CD14-positive monocyte (primary cell): ENCODE data around the gene TOR1B. TPM values are rescaled to one million over a fixed set of nuclear protein-coding genes. Genes with fewer than 3 reads are reported as not detected.

Experiments used
- DNase-seq, 3 donors: peaks; one replicate each; pipeline ENCODE4 v3.0.0-alpha.2; 2011 to 2022
- H2AFZ ChIP-seq: 2 replicates; pipeline ENCODE4 v1.6.0; 2012; ENCODE audit warnings: mild to moderate bottlenecking, low read depth, low read length, inconsistent platforms; ENCODE audit not compliant: insufficient read depth, poor library complexity, severe bottlenecking
- H3K27ac ChIP-seq, 2 donors: 1 replicate in 1 of 2; 2 replicates in 1 of 2; pipeline ENCODE4 v1.5.1; 2012 to 2013; ENCODE audit warnings: low read length in 2 of 2, control low read depth in 1 of 2, inconsistent platforms in 1 of 2, low read depth in 1 of 2, mild to moderate bottlenecking in 1 of 2
- H3K27me3 ChIP-seq, 2 donors: one replicate each; pipeline versions ENCODE4 v1.6.0 to v1.6.1; 2011 to 2013; ENCODE audit warnings: low read length in 2 of 2; ENCODE audit not compliant: control insufficient read depth in 2 of 2, insufficient read depth in 2 of 2
- H3K36me3 ChIP-seq, 2 donors: replicated peaks in 1 of 2; 1 replicate in 1 of 2; 2 replicates in 1 of 2; pipeline versions ENCODE4 v1.5.1 to v1.6.1; 2012 to 2013; ENCODE audit warnings: low read length in 2 of 2, control low read depth in 1 of 2, inconsistent platforms in 1 of 2, mild to moderate bottlenecking in 1 of 2; ENCODE audit not compliant: insufficient read depth in 2 of 2, control insufficient read depth in 1 of 2
- H3K4me1 ChIP-seq, 2 donors: 1 replicate in 1 of 2; 2 replicates in 1 of 2; pipeline versions ENCODE4 v1.5.1 to v1.6.1; 2012 to 2013; ENCODE audit warnings: low read length in 2 of 2, control low read depth in 1 of 2, inconsistent platforms in 1 of 2, mild to moderate bottlenecking in 1 of 2, moderate library complexity in 1 of 2; ENCODE audit not compliant: insufficient read depth in 2 of 2, control insufficient read depth in 1 of 2
- H3K4me2 ChIP-seq: replicated peaks from 2 replicates; pipeline ENCODE3; 2012; ENCODE audit warnings: low read length, moderate library complexity, mild to moderate bottlenecking; ENCODE audit not compliant: poor library complexity, severe bottlenecking; ENCODE audit errors: extremely low read depth
- H3K4me3 ChIP-seq, 3 experiments: fragments of 200-600 bp in 1 of 3; sonication (generic) in 1 of 3; replicated peaks in 1 of 3; 1 replicate in 2 of 3; 2 replicates in 1 of 3; pipeline ENCODE4 v1.5.1; 2011 to 2013; ENCODE audit warnings: low read length in 3 of 3, mild to moderate bottlenecking in 3 of 3, control low read depth in 2 of 3, low read depth in 2 of 3, inconsistent platforms in 1 of 3, moderate library complexity in 1 of 3
- H3K79me2 ChIP-seq: 2 replicates; pipeline ENCODE4 v1.6.0; 2012; ENCODE audit warnings: mild to moderate bottlenecking, control low read depth, inconsistent platforms, low read length, moderate library complexity; ENCODE audit not compliant: insufficient read depth
- H3K9ac ChIP-seq: 2 replicates; pipeline ENCODE4 v1.6.0; 2017; ENCODE audit warnings: low read length, mild to moderate bottlenecking; ENCODE audit not compliant: insufficient read depth, poor library complexity, severe bottlenecking
- H3K9me3 ChIP-seq, 2 donors: replicated peaks in 1 of 2; 1 replicate in 1 of 2; 2 replicates in 1 of 2; pipeline versions ENCODE4 v1.5.1 to v1.6.1; 2012 to 2013; ENCODE audit warnings: low read length in 2 of 2, control low read depth in 1 of 2; ENCODE audit not compliant: control insufficient read depth in 1 of 2, insufficient read depth in 1 of 2
- H4K20me1 ChIP-seq: 2 replicates; pipeline ENCODE4 v1.6.0; 2012; ENCODE audit warnings: mild to moderate bottlenecking, low read length, control low read depth, moderate library complexity; ENCODE audit not compliant: insufficient read depth
- H3K27ac Mint-ChIP-seq, 7 donors: one replicate each; pipeline ENCODE4 v1.8.0; 2020; ENCODE audit warnings: mild to moderate bottlenecking in 7 of 7, mixed read lengths in 7 of 7, moderate library complexity in 6 of 7, inconsistent platforms in 2 of 7
- H3K27me3 Mint-ChIP-seq, 3 donors: one replicate each; pipeline ENCODE4 v1.8.0; 2021 to 2022; ENCODE audit warnings: low read depth in 3 of 3, mild to moderate bottlenecking in 3 of 3, mixed read lengths in 3 of 3, moderate library complexity in 3 of 3, inconsistent platforms in 1 of 3
- H3K36me3 Mint-ChIP-seq, 2 donors: one replicate each; pipeline ENCODE4 v1.8.0; 2020; ENCODE audit warnings: mixed read lengths in 2 of 2, inconsistent platforms in 1 of 2, mild to moderate bottlenecking in 1 of 2
- H3K4me1 Mint-ChIP-seq: one replicate; pipeline ENCODE4 v1.8.0; 2020; ENCODE audit warnings: mild to moderate bottlenecking, mixed read lengths
- H3K4me3 Mint-ChIP-seq, 2 donors: one replicate each; pipeline ENCODE4 v1.8.0; 2020; ENCODE audit warnings: mild to moderate bottlenecking in 2 of 2, mixed read lengths in 2 of 2, moderate library complexity in 1 of 2
- H3K9me3 Mint-ChIP-seq, 7 donors: one replicate each; pipeline ENCODE4 v1.8.0; 2020 to 2022; ENCODE audit warnings: mixed read lengths in 7 of 7, mild to moderate bottlenecking in 6 of 7, moderate library complexity in 6 of 7, inconsistent platforms in 2 of 7
- CTCF ChIP-seq: fragments of 200-600 bp; IDR thresholded peaks from one replicate; pipeline ENCODE4 v1.8.0; 2022; ENCODE audit warnings: antibody characterized with exemption, mild to moderate bottlenecking
- WGBS: methylation state at CpG from one replicate; pipeline ENCODE4 v1.1.5; 2013; ENCODE audit warnings: missing lambda C conversion rate; ENCODE audit not compliant: insufficient coverage; 5-methylcytosine and 5-hydroxymethylcytosine counted together
- intact Hi-C, 2 donors: fragments of 100-400 bp; cut with micrococcal nuclease; formaldehyde crosslinking; loops; one replicate each; pipeline versions ENCODE4 v1.15.0 to v1.15.1; 2023
- polyA plus RNA-seq, 3 donors: library from polyadenylated mRNA; depleted of rRNA in 1 of 3; unstranded in 2 of 3; stranded (reverse) in 1 of 3; fragments of 300-500 nt in 2 of 3; fragments of >200 nt in 1 of 3; fragmentation: Illumina TruSeq in 2 of 3; gene quantifications; 1 replicate in 2 of 3; 2 replicates in 1 of 3; pipeline ENCODE4 v1.2.3, GENCODE V29; 2012 to 2021

Gene TOR1B
- polyA plus RNA-seq, 3 donors = 15.8 to 22.5 (median 18.0) TPM

- Histone ChIP-seq H3K4me2 (no peak overlapping the region), H2AFZ (no peak overlapping the region), H3K4me3 (no peak overlapping the region), H3K9me3 (no peaks in the 10 kb centered on the region), H3K9ac (no peak overlapping the region), H3K4me1 (peaks cover 11 to 12% of the 10 kb centered on the region in 2 donors), H3K27me3 (no peaks in the 10 kb centered on the region), H3K36me3 (peaks cover 77 to 90% of the 10 kb centered on the region in 2 donors), H4K20me1 (peaks cover 85% of the 10 kb centered on the region), H3K79me2 (peaks cover 69% of the 10 kb centered on the region), H3K27ac (peak overlapping the region in 1 of 2 donors; percentile 13)
- Mint-ChIP-seq H3K4me3 (no peak overlapping the region), H3K4me1 (peaks cover 21% of the 10 kb centered on the region), H3K9me3 (peaks cover 0 to 3% (median 0%) of the 10 kb centered on the region in 7 donors), H3K36me3 (peaks cover 75 to 91% of the 10 kb centered on the region in 2 donors), H3K27ac (peak overlapping the region in 2 of 7 donors; percentile 7 to 16), H3K27me3 (peaks cover 0 to 1% (median 0%) of the 10 kb centered on the region in 3 donors)
- intact Hi-C loops = no loop called here
- 99% methylated on average over 9 of the region's 9 CpGs for WGBS
- DNase-seq = no peak
- TF ChIP-seq CTCF = no peak
These were observed 9.4 kb downstream of the TOR1B start for GRCh38 chr9:129812385-129812784.

GRCh38 chr9:129813661-129814060 lies 10.7 kb downstream of the TOR1B start:
- H3K9ac ChIP-seq = no peak overlapping the region
- intact Hi-C loops = no loop called here
- H4K20me1 ChIP-seq = peaks cover 81% of the 10 kb centered on the region
- no peak overlapping the region for H3K4me3 Mint-ChIP-seq
- peaks cover 66% of the 10 kb centered on the region for H3K79me2 ChIP-seq
- no peak for DNase-seq
- TF ChIP-seq CTCF = no peak
- H3K4me1 ChIP-seq = peaks cover 20 to 24% of the 10 kb centered on the region in 2 donors
- no peak overlapping the region for H3K4me2 ChIP-seq
- H3K27me3 Mint-ChIP-seq = peaks cover 0 to 1% (median 0%) of the 10 kb centered on the region in 3 donors
- WGBS = 96% methylated on average over 9 of the region's 9 CpGs
- peaks cover 79 to 92% of the 10 kb centered on the region in 2 donors for H3K36me3 Mint-ChIP-seq
- peaks cover 27% of the 10 kb centered on the region for H3K4me1 Mint-ChIP-seq
- H3K9me3 ChIP-seq = no peaks in the 10 kb centered on the region
- H3K36me3 ChIP-seq = peaks cover 83 to 93% of the 10 kb centered on the region in 2 donors
- peak overlapping the region in 1 of 2 donors; percentile 26 for H3K27ac ChIP-seq
- no peaks in the 10 kb centered on the region for H3K27me3 ChIP-seq
- no peak overlapping the region for H3K4me3 ChIP-seq
- H3K9me3 Mint-ChIP-seq = no peaks in the 10 kb centered on the region
- H2AFZ ChIP-seq = no peak overlapping the region
- H3K27ac Mint-ChIP-seq = peak overlapping the region in 1 of 7 donors; percentile 62
